ENCODE results near the gene NOSTRIN.
"Not testable (repeated sequence)": the region's sequence is repeated elsewhere in the genome, so short reads cannot be mapped to it uniquely, and the experiment has no call there.

The NOSTRIN gene

DNA sequence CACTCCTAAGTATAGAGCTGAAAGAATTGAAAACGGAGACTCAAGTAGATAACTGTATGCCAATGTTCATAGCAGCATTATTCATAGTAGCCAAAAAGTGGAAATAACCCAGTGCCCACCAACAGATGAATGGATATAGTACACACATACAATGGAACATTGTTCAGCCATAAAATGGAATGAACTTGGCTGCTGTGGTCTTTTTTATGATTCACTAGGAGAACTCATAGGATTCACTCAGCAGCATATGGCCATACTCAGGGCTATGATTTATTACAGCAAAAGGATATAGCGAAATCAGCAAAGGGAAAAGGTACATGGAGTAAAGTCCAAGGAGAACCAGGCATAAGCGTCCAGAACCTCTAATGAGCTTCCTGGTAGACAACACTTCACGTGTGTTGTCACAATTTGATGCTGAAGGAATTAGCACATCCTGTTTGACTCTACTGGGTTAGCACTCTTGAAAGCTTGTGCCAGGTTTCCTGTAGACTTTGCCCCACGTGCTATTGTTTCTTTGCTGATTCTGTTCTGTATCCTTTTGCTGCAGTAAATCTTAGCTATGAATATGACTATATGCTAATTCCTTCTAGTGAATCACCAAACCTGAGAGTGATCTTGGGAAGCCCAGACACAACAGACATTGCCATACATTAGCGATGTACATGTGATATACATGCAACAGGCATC lies 72.1 kb downstream of the NOSTRIN start:
- DNase-seq = no peak

DNA sequence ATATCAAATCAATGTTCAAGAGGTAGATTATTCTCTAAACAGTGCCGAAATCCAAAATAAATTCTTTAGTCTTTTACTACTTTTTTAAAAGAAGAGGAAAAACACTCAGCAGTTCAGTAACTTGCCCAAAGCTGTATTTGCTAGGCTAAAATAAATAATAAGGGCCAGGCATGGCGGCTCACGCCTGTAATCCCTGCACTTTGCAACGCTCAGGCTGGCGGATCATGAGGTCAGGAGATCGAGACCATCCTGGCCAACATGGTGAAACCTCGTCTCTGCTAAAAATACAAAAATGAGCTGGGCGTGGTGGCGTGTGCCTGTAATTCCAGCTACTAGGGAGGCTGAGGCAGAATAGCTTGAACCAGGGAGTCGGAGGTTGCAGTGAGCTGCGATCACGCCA lies 79.7 kb downstream of the NOSTRIN start:
- not testable (repeated sequence) for DNase-seq

DNA sequence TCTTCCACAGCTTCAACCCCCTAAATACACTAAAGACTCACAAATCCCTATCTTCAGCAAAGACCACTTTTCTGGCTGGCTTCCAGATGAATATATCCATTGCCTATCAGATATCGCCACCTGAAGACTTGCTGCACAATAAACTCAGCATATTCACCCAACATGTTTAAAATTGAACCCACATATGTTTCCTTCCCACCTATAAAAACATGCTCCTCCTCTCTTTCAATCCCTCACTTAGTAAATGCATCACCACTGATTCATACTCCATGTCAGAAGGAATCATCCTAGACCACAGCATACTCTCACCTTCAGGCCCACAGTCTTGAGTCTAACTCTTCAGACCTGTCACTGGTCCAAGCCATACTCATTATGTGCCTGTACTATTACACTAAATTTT lies 82.5 kb downstream of the NOSTRIN start:
- no peak for DNase-seq

DNA sequence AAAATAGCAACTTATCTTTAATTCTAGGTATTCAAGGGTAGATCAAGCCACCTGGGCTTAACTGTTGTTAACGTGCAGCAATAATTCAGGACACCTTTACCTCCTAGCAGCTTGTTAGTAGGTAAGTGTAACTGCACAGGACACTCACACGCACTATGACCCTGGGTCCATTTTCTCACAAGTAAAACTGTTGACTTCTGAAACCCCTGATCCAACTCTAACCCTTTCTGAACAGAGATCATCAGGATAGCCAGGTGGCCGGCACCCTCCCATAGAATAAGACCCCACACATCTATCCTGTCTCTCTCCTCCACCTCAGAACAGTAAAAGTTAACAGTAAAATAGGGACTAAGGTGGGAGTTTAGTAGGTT lies 87.2 kb downstream of the NOSTRIN start:
- no peak for DNase-seq

DNA sequence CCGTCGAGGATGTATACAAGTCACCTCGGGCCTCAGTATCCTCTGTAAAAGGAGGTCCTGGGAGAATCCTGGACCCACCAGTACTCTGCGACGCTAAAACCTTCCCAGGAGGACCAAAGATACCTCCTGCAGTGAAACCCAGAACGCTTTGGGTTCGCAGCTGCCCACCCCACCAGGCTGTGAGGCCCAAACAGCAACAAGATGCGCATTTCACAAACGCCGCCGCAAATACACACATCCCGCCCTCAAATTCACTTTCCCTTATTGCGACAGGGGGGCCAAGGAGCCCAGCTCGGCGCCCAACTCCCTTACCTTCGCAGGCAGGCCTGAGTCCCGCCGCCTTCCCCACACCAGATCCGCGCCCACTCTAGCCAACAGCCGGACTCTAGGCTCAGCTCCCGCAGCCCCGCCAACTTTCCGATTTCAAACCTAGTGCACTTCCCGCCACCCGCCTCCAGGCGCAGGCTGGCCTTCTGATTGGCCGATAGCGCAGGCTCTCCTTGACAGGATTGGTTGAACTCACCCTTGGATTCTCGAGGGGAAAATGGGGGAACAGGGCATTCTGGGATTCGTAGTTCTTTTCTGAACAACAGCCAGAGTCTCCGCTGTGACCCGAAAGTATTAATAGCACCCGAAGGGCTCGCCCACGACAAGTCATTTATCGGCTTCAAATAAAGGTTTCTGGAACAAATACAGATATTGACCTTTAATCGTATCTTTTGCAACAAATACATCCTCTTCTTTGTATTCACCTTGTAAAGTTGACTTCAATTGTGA lies 87.8 kb downstream of the NOSTRIN start, which contains the start of gene SPC25:
Gene SPC25 (minus strand): TSS at position 425 of the 777 bp plus-strand sequence. CDS start 911 bp downstream, outside the sequence.
- peak; percentile 12 to 91 (median 73) for DNase-seq

DNA sequence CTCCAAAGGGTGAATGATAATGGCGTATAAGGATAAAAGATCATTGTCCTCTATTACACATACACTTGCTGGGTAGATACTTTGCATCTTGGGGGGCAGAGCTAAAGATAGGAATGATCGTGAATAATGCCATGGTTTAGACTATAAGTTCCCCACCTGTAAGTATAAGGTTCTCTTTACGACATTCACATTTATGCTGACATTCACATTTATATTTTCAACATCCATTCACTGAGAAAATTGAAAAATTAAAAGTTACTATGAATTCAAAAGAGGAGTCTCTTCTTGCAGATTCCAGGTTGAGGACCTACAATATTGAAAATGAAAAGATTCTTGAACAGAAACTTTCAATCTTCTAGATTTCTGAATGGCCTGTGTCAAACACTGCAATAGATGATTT lies 89.9 kb downstream of the NOSTRIN start:
- no peak for DNase-seq

DNA sequence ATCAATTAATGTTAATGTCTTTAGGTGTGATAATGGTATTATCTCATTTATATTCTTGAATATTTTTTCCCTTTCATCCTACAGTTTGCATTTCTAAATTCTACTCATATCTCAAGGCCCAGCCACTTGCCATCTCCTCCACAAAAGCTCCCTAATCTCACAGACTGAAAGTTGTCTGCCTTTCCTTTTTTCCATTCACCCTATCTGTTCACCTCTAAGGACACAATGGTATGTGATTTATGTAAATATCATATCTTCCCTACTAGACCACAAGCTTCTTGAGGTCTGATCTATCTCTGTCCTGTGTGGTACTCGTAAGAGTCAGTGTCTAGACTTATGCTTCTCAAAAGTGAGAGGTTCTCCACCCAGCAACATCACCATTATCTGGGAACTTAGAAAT lies 91.7 kb downstream of the NOSTRIN start:
- no peak for DNase-seq

DNA sequence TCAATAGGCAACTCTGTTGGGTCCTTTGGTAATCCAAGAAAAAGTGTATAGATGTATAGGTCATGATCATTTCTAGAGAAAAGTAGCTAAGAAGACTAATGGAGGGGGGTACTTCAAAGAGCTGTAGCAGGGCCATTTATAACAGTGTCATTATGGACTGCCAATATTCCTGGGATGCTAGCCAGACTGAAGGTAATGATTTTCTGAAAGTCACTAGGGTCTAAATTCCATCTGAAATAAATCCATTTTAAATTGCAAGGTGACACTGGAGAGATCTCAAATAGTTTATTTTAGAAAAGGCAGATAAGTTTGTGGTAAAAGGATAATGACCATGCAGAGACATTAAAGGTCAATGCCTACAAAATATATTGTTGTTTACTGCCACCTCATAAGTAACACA lies 92.3 kb downstream of the NOSTRIN start:
- DNase-seq = no peak

DNA sequence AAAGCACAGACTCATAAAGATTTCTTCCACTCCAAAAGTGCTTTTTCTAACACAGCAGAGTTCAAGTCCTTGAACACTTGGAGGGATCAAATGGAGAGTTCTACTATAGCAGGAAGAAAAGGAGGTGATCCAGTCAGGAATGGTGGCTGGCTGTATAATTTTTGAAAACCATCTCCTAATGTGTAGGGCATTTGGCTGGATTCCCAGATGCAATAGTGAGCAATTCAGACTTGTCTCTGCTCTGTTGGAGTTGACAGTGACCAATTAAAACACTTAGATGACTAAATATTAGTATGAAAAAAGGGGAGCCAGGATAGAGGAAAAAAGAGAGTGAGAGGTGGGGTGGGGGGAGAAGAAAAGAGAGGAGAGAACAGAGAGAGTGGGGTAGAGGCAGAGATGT lies 93.3 kb downstream of the NOSTRIN start:
- DNase-seq = no peak

DNA sequence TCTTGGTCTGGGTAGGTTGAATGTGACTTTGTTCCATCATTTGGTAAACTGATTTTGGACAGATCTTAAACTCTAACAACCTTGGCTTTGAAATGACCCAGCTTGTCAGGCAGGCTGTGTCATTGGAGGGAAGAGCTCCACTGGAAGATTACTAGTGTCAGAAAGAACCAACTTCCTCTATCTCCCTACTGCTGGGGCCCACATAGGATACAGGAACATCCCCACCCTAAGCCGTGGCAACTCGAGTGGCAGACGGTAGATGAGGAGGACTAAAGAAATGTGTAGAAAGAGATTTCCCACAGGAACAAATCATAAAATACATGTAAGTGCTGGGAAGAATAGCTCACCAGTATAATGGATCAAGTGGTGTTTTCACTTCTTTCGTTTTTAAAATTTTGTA lies 94.3 kb downstream of the NOSTRIN start:
- DNase-seq = no peak

DNA sequence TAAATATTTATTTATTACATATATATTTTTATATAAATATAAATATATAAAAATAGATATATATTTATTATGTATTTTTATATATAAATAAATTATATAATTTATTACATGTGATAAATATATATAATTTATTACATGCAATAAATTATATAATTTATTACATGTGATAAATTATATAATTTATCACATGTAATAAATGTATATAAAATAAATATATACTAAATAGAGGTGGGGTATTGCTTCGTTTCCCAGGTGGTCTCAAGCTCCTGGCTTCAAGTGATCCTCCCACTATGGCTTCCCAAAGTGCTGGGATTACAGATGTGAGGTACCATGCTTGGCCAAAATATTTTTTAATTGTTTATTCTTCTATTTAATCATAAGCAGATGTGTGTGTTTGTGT lies 95.0 kb downstream of the NOSTRIN start:
- DNase-seq = no peak

DNA sequence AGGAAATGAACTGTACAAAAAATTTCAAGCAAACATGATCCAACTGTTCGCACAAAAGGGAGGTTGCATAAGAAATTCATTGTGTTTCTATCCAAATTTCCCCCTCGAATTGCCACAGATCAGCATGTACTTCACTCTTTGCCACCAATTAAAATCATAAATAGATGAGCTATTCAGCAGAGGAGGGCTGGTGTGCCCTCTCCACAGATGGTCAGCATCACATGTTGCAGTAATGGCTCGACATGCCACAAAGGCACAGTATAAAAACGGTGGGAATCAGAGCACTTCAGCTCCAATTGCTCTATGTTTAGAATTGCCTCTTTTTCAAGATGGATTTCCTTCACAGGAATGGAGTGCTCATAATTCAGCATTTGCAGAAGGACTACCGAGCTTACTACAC lies 98.6 kb downstream of the NOSTRIN start, which contains the start of gene G6PC2:
Gene G6PC2 (plus strand): TSS at position 289 of the 400 bp plus-strand sequence. CDS start 41 bp downstream, at position 330.
- DNase-seq = peak in 9 of 56 donors; percentile 1 to 20 (median 2)

DNA sequence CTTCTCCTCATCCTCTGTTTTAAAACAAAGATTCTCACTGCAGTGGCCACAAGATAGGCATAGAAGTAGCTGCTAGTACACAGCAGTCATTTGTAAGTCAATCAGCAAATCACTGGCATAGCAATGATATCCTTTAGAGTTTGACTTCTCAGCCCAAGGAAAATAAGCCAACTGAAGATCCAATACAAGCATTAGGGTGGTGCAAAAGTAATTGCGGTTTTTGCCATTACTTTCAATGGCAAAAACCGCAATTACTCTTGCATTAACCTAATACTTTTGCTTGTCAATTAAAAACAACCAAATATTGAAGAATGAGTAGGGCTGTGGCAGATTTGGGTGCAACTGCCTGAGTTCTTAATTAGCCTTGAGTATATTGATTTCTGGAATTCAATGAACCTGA lies 101.5 kb downstream of the NOSTRIN start:
- no peak for DNase-seq

DNA sequence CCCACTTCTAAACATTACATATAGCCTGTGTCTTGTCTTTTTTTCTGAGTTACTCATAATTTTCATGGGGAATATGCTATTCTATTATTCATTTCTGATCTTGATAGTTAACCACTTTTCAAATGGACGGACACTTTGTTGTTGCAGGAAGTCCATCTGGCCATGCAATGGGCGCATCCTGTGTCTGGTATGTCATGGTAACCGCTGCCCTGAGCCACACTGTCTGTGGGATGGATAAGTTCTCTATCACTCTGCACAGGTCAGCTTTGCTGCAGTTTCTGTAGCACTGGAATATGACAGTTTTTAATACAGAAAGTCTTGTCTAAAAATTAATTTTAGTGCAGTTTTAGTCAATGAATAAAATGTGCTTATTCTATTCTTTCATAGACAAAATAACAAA lies 101.9 kb downstream of the NOSTRIN start:
- DNase-seq = no peak

DNA sequence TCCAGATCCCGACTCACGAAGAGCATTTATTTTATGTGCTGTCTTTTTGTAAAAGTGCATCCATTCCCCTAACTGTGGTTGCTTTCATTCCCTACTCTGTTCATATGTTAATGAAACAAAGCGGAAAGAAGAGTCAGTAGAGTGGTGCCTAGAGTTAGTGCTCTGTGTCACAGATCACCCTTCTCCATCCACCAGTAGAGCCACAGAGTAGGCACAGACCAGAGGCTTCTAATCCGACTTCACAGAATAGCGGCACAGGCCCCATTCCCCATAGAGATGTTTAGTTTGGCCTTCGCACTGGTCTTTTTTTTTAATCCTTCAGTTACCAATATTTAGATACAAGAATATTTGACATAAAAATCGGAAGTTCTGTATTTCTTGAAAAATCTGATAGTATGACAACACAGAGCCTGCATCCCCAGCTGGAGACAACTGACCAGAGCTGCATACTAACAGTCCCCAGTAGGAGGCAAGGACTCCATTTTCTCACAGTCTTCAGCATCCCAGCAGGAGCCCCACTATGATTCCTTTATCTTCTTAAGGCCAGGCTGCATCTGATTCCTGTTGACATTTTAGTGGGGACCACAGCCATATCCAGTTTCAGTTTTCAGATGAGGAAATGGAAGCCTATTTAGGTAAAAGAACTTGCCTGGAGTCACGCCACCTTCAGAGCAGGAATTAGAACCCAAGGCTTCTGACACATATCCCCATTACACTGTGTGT lies 105.7 kb downstream of the NOSTRIN start:
- DNase-seq = no peak

DNA sequence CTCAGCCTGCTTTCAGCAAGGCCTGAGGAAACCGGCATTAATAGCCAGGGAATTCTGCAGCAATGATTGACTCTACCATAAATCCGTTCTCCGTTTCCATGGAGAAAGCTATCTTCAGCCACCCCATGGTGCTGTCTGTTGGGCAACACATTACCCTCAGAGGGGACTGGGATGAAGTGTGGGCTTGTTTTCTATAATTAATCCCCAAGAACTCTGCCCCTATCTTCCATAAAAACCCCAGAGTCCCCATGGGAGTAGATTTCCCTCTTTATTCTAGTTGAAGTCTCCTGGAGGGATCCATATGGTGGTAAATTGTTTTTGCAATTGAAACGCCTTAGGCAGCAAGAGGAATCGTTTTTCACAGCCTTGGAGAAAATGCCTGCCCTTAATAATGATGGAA lies 107.9 kb downstream of the NOSTRIN start:
- no peak for DNase-seq

DNA sequence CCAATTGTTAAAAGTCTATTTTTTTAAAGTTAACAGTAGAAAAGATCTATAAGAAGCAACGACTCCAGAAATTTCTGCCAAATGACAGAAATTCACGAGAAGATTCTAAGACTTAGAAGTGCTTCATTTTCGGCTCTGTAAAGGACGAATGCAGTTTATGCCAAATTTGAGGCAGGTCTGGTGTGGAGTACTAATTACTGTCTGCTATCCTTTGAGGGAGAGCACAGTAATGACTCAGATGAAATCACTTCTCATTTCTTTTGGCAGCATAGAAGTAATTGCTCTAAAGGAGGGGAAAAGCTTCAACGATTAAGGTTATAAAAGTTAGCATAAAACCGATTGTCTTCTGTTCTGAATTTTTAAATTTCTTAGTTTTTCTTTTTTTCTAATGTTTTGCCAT lies 110.0 kb downstream of the NOSTRIN start:
- DNase-seq = no peak

DNA sequence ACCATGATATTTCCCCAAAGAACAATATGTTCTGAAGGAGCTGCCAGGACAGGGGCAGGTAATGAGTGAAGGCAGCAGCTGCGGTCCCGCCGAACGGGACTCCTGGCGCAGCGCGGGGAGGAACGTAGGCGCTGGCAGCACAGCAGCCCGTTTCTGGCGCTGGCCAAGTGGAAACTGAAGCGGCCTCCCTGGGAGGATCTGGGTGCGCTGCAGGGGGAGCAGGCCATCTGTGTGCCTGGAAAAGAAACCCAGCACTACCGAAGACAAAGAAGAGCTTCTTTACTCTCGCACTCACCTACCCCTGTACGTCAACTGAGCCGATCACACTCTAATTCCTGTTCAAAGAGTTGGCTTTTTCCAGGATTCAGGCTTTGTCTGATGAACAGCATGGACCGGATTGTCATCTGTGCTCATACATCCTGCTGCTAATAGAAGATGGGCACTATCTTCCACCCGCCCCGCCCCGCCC lies 110.5 kb downstream of the NOSTRIN start:
- DNase-seq = peak in 36 of 56 donors; percentile 2 to 56 (median 20)

DNA sequence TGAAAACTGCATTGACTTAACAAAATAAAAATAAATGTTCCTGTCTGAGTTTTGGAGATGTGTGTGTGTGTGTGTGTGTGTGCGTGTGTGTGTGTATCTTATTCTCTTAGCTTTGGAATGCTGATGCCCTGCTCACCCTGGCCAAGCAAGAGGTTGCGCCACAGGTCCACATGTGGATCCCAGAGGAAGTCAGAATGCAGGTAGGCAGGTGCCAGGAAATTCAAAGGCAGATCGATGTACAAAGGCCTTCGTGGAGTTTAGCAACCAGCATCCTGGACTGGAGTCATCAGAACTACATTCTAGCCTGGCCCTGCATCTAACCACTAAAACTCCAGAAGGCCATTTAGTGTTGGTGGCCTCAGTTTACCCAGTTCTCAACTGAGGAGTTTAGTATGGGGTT lies 111.1 kb downstream of the NOSTRIN start:
- peak in 1 of 56 donors; percentile 1 for DNase-seq

Measured in amygdala (tissue), 56 donors.